GM21717 (cell line): Measurements from ENCODE around the gene MYO3B.
"Not testable (repeated sequence)": the region's sequence is repeated elsewhere in the genome, so short reads cannot be mapped to it uniquely, and the experiment has no call there.

Experiments
- ATAC-seq: cut with Tn5 transposase; IDR thresholded peaks from one replicate; pipeline ENCODE4 v1.9.1; 2021; ENCODE audit warnings: mild to moderate bottlenecking, moderate library complexity; ENCODE audit not compliant: unreplicated experiment

Gene MYO3B

DNA sequence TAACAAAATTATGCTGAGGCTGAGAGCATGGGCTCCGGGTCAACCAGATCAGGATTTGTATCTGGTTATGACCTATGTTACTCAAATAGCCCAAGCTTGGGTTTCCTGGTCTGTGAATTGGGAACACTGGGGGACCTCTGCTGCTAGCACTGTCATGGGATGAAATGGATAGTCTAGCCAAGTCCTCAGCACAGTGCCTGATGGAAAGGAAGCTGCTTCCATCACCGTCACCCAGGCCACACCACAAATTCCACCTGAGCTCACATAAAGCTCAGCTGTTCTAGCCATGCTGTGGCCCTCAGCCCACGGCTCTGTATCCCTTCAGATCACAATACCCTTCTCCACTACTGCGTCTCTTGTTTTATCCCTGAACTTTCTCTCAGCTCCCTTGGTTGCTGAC lies 357.6 kb downstream of the MYO3B start:
- no peak for ATAC-seq

DNA sequence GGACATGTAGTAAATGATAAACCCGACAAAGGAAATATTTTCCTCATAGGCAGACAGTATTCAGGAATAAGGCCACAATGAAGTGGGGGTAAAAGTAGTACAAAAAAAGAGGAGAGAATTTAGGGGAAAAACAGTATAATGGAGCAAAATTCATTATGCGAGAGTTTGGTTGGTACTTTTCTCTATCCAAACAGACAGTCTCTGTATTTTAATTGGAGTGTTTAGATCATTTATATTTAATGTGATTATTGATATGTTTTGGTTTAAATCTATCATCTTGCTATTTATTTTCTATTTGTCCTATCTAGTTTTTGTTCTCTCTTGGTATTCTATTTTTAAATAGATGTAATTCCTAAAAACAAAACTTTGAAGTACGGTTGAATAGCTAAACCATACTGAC lies 366.9 kb downstream of the MYO3B start:
- no peak for ATAC-seq

DNA sequence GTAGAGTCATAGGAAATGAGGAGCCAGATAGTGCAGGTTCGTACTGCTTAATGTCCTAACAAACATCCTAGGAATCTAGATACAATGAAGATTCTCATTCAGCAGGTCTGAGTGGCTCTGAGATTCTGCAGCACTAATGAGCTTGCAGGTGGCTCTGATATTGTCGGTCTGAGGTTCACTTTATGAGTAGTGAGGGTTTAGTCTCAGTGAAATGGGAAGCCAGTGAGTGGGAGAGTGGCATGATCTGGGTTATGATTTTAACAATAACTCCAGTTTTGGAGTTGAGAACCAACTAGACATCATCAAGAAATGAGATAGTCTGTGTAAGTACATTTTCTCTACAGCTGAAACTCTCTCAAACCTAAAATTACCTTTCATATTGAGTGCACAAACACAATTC lies 370.4 kb downstream of the MYO3B start:
- ATAC-seq: no peak

DNA sequence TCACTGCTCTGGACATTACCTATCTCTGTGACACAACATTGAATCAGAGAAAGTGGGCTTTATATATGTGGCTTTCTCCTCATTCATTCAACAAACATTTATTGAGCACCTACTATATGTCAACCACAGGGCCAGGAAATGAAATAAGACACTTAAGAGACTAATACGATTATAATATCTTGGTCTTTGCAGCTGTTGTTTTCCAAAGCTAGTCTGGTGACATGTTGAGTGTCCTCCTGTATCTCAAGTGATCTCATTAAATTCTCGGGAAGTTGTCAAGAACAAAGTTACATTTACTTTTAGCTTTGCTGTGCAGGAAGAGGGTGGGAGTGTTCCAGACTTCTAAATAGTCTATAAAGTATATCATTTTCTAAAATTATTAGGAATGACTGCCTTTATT lies 372.6 kb downstream of the MYO3B start:
- ATAC-seq: no peak

DNA sequence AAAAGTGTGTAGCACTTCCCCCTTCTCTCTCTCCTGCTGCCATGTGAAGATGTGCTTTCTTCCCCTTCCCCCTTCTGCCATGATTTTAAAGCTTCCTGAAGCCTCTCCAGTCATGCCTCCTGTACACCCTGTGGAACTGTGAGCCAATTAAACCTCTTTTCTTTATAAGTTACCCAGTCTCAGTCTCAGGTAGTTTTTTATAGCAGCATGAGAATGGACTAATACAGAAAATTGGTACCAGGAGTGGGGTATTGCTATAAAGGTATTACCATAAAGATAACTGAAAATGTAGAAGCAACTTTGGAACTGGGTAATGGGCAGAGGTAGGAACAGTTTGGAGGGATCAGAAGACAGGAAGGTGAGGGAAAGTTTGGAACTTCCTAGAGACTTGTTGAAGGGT lies 374.0 kb downstream of the MYO3B start:
- ATAC-seq: not testable (repeated sequence)

DNA sequence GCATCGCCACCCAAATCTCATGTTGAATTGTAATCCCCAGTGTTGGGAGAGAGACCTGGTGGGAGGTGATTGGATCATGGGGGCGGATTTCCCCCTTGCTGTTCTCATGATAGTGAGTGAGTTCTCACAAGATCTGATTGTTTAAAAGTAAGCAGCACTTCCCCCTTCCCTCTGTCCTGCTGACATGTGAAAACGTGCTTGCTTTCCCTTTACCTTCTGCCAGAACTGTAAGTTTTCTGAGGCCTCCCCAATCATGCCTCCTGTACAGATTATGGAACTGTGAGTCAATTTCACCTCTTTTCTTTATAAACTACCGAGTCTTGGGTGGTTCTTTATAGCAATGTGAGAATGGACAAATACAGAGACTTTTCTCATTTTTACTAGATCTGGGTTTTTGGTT lies 375.8 kb downstream of the MYO3B start:
- no peak for ATAC-seq

DNA sequence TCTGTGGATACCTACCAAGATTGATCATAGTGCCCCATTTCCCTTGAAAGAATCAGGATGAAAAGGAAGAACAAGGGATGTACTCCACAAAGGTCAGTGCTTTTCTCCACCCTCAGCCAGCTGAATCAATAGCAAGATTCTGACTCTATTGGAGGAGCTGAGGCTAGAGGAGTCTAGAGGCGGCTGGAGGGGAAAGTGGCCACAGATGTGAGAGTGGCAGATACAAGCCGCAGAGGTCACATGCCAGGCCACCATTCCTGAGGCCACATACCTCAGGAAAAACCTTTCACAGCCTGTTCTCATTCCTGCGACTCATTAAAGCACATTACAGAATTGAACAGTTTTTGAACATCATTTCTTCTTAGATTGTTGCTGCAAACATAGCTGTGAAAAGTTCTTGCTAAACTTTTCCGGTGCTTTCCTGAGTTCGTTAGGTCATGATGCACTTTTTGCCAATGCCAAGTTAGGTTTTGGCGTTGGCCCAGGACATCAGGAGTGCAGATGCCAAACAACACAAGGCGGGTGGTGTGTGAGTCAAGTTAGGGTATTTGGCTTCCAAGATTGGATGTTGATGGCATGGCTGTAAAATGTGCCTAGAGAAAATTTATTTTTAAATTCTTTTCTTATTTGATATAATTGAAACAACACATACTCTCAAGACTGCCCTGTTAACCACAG lies 376.5 kb downstream of the MYO3B start:
- no peak for ATAC-seq

DNA sequence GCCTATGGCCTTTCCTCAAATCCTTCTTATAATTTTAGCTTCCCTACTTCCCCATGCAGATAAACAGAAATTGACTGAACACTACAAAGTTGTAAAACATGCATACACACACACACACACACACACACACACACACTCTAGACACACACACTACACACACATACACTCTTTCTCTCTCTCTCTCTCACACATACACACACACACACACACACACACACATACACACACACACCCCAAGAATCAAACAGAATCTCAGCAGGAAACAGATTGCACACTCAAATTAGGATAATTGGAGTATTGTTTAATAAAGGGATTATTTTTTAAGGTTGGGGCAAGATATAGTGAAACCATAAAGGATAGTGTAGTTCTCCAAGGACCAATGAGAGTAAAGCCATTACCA lies 385.0 kb downstream of the MYO3B start:
- ATAC-seq: no peak

DNA sequence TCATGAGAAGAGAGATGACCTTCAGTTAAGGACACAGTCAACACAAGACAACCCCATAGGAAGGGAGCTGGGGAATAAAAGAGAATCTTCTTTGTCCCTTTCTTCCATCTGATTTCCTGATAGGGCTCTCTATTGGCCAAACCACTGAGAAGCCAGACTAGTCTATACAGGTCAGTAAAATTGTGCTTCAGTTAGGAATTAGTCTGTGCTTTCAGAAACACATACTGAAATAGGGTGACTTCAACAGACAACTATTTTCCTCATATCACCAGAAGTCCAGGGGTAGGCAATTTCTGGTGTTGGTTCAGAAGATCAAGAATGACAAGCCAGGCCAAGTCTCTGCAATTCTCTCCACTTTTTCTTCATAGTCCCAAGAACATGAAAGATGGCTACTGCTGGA lies 385.5 kb downstream of the MYO3B start:
- ATAC-seq: no peak

DNA sequence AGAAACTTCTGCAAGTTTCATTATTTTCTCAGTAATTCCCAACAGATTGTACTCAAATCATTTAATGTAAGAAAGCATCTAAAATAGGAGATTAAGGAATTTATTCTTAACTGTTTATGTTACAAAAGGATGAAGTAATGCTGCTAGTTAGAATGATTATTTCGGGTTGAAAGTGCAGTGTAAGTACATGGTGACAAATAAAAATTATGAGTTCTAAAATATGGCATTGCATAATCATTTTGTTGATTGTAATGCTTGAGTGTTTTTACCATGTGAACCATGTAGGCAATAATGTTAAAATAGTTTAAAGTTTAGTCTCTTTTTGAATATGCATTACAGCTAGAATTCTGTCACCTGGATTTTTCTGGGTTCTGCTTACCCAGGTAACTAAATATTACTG lies 388.2 kb downstream of the MYO3B start:
- no peak for ATAC-seq

DNA sequence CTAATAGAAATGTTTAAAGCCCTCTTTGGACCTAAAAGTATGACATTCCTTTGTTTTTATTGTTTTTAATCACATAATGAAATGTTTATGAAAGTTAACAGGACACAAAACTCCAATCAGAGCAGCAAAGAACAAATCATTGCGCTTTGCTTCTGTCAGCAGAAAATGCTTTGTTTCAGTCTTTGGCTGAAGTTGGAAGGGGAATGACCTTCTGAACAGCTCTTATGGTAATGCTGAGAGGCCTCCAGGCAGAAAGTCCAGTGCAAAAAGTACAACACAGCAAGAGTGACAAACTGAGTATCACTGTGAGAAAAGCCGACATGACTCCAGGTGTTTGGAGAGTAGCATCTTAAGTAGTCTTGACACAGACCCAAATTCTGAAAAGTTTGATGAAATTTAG lies 389.5 kb downstream of the MYO3B start:
- ATAC-seq: no peak

DNA sequence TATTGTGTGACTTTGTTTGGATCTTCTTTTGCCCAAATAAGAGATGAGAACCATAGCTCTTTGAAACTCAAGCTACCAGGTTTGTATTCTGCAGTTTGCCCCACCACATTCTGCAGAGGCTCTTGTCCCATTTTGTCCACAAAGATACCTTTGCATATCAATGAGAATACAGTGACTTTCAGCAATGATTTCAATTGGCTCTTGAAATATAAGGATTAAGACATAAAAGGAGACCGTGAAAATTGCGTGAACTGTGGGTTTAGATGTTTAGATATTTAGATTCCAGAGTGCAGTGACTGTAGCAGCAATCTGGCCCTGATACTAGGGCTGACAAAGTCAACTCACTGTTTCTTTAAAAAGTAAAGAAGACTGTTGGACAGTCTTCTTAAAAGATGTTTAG lies 390.6 kb downstream of the MYO3B start:
- ATAC-seq: no peak

DNA sequence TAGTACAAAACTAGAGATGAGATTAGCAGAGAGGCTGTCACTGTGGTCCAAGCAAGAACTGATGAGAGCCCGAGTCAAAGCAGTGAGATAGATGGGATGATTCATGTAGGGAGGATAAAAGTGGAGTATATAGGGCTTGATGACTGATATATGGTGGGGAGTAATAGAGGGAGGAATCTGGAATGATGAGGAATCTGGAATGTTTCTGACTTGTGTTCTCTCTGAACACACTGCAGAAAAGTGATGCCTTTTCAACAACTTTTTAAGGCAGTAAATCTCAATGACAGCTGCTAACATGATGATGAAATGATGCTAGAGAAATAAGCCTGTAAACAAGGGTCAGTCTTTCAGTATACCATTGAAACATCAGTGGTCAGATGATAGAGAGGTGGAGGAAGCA lies 393.7 kb downstream of the MYO3B start:
- no peak for ATAC-seq

DNA sequence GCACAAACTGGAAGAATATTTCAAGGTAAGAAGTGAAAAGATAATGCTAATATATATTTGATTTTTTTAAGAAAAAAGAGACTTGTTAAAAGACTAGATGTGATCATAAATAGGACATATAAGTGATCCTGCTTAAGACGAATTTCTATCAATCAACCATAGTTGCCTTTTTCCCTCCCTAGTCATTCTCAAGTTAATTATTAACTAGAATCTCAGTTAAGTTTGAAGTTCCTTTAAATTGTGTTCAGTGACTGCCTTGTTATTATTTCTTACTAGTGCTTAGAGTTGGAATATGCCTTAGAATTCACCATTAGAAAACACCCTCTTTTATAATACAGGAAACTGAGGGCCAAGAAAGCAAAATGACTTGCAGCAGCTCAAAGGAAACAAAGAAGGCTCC lies 395.7 kb downstream of the MYO3B start:
- ATAC-seq: no peak

DNA sequence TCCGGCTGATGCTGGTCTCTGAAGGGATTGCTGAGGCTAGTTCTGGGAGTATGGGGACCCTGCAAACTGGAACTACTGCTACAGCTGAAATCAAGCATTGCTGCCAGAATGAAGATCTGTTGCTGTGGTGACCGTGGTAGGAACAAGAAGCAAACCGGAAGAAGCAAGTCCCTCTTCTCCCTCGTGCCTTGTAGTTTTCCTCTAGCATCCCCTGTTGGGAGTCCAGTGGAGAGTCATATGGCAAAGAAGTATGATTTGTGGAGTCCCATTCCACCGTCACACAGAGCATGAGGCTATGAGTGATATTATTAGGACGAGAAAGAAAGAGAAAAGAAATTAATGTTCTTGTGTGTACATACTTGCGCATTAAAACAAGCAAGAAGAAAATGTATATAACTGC lies 398.3 kb downstream of the MYO3B start:
- ATAC-seq: no peak

DNA sequence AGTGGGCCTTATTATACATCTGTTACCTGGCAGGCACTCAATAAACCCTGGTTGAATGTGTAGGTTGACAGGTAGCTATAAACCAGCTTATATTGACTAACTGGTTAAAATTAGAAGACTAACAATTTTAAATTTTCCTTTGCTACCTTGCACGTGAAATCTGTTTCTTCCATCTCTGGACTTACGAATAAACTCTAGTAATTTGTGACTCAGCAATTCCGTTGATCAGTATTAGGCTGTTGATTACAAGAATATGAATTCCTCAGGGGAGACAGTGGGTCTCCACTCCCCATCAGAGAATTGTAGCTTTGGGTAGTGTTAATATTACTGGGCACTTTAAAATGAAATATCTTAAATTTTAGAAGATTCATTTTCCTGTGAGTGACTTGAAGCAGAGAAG lies 399.4 kb downstream of the MYO3B start:
- no peak for ATAC-seq

DNA sequence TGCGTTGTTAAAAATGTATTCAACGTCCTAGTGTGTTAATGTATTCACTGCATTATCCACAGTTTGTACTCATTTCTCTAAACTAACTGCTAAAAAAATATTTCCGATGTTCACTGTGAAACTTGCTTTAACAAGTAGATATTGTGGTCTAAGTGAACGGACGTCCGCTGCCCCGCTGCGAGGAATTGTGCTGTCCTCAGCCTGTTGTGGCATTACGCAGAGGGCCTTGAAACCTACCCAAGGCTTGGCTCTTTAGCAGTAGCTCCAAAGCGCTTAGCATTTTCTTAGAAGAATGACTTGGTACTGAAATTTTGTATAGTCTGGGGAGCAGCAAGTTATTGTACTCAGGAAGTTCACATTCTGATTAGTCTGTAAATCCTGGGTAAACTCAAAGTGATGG lies 400.7 kb downstream of the MYO3B start:
- ATAC-seq: no peak

DNA sequence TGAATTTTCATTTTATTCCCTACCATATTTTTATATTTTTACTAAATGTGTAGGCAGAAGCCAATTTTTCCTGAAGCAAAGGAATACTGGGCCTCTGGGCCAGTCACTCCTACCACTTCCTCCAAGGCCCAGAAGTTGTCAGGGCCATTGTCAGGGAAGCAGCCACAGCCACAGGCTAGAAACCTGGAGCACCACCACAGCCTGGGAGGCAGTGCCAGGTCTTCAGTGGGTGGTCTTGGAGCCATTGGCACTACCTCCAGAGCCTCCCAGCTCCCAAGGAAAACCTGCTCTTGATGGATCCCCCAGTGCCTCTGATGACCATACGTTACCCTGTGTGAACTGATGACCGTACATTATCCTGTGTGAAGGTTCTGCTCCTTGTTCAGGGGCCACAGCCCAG lies 401.6 kb downstream of the MYO3B start:
- ATAC-seq: no peak

DNA sequence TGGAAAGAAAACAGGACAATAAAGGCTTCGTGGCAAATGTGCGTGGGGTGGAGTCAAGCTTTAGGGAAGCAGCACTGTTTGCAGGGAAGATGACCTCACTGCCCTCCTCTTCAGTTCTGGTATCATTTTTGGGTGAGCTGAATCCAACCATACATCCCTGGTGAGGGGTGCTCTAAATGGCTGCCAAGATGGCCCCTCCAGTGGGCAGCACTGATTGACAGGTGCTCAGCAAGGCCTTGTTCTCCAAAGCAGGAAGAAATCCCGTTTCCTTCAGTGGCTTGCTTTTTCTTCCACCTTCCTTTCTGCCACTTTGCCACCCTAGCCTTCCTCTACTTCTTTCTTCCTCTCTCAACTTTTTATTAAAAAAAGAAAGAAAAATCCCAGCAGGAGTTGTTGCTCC lies 404.4 kb downstream of the MYO3B start:
- no peak for ATAC-seq

DNA sequence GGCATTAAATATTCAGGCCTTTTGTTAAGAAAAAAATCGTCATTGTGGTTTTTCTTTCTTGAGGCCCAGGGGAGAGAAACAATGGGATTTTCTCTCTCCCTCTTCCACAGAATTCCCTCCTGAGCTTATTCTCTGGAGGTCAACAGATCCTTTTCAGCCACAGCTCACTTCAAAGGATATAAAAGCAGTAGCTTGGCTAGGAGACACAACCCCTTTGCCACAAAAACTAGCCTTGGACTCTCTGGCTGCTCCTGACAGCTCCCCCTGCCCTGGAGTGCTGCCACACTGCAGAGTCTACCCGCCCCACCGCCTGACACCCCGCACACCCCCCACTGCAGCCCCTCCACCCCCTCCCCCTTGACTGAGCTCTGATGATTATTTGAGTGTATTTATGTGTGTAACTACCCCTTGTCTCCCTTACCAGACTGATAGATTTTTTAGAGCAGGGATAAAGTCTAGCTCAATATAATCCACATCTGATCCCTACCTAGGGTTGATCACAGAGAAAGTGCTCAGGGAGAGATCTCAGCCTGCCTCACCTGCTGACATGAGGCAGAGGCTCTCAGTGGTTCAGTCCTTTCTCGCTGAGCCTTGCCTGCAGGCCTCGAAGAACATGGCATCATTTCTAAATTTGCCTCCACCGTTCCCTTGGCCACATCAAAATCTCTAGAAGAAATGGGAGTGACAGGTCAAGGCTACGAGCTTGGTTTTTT lies 405.0 kb downstream of the MYO3B start:
- no peak for ATAC-seq

DNA sequence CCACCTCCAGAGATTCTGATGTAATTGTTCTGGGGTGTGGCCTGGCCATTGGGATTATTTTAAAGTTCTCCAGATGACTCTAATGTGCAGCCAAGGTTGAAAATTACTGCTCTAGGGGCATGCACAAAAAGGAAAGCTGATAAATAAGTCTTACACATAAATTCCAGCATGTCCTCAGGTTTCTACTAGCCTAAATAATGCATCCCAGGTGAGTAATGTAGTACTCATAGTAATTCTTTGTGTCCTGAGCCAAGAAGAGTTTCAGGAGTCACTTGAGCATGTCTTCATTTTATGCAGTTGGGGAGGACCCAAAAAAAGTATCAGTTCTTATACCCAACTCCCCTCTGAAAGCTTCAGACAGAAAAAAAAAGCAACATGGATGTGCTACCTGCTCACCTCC lies 407.1 kb downstream of the MYO3B start:
- ATAC-seq: no peak

DNA sequence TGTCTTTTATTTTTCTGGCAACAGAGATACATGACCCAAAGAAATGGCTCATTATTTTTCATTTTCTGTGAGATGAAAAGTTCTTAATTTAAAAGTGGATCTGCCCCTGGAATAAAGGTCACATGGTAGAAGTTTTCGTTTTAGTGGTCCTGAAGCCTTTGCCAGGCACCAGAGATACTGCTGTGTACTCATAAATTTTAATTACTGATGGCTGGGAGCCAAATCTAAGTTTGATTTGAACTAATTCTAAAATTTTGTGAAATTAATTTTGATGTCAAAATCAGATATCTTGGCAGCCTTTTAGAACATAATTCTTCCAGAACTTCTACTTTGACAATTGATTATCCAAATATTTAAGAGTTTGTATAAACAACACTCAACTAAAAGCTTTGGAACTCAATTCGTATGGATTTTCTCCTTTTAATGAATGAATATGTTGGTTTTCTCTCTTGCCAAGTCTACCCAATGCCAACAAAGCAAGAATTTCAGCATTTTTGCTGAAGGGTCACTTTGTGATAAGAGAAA lies 408.7 kb downstream of the MYO3B start:
- ATAC-seq: no peak

DNA sequence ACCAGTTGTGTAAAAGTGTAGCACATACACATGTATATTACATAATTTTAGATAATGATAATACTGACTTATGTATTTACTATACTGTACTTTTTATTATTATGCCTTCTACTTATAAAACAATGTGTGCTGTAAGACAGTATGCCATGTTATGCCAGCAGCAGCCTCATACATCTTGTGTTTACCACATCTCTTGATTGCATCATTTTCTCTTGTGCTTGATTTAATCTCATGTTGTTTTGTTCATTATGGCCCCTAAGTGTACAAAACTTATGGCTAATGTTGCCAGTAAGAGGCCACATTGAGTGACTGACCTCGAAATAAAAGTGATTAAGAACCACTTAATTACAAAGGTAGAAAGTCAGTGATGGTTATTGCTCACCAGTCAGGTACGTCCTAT lies 409.2 kb downstream of the MYO3B start:
- no peak for ATAC-seq
